Measurements from ENCODE around the gene ARHGAP24.

ARHGAP24 gene

GRCh38 chr4:85520765-85521749 lies 46.1 kb downstream of the ARHGAP24 start:
- no peak for DNase-seq

- no peak for DNase-seq
Measured at GRCh38 chr4:85522277-85522676, 47.3 kb downstream of the ARHGAP24 start.

GRCh38 chr4:85522836-85523235 lies 47.9 kb downstream of the ARHGAP24 start:
- no peak for DNase-seq

- DNase-seq: no peak
Measured at GRCh38 chr4:85527815-85528214, 52.9 kb downstream of the ARHGAP24 start.

GRCh38 chr4:85531560-85532341 lies 56.8 kb downstream of the ARHGAP24 start:
- no peak for DNase-seq

GRCh38 chr4:85534120-85534519 lies 59.2 kb downstream of the ARHGAP24 start:
- DNase-seq: no peak

GRCh38 chr4:85543832-85544231 lies 68.9 kb downstream of the ARHGAP24 start:
- no peak for DNase-seq

- no peak for DNase-seq
Measured at GRCh38 chr4:85544751-85545150, 69.8 kb downstream of the ARHGAP24 start.

GRCh38 chr4:85548116-85548515 lies 73.2 kb downstream of the ARHGAP24 start:
- DNase-seq: no peak

- DNase-seq: no peak
Measured at GRCh38 chr4:85548841-85549240, 73.9 kb downstream of the ARHGAP24 start.

GRCh38 chr4:85555206-85555605 lies 80.3 kb downstream of the ARHGAP24 start:
- DNase-seq: no peak

- no peak for DNase-seq
Measured at GRCh38 chr4:85556283-85556682, 81.3 kb downstream of the ARHGAP24 start.

GRCh38 chr4:85557016-85557901 lies 82.3 kb downstream of the ARHGAP24 start:
- DNase-seq: no peak

- no peak for DNase-seq
Measured at GRCh38 chr4:85565761-85566480, 91.0 kb downstream of the ARHGAP24 start.

GRCh38 chr4:85569730-85570299 lies 94.9 kb downstream of the ARHGAP24 start:
- no peak for DNase-seq

- no peak for DNase-seq
Measured at GRCh38 chr4:85570388-85570787, 95.4 kb downstream of the ARHGAP24 start.

GRCh38 chr4:85571008-85571407 lies 96.1 kb downstream of the ARHGAP24 start:
- no peak for DNase-seq

- DNase-seq: no peak
Measured at GRCh38 chr4:85573270-85573669, 98.3 kb downstream of the ARHGAP24 start.

GRCh38 chr4:85577307-85577706 lies 102.4 kb downstream of the ARHGAP24 start:
- DNase-seq: no peak

- DNase-seq: no peak
Measured at GRCh38 chr4:85579942-85580341, 105.0 kb downstream of the ARHGAP24 start.

- DNase-seq: no peak
Measured at GRCh38 chr4:85580489-85580888, 105.5 kb downstream of the ARHGAP24 start.

- DNase-seq: no peak
Measured at GRCh38 chr4:85587952-85588351, 113.0 kb downstream of the ARHGAP24 start.

Data from SHP77 (cell line).